ENCODE results near the gene GRIA3. TPM values are rescaled to one million over a fixed set of nuclear protein-coding genes. Genes with fewer than 3 reads are reported as not detected.

The GRIA3 gene
- total and polyA plus RNA-seq, 7 donors: 0.07 to 3.0 (median 0.82) TPM; not detected in 2

- H3K27me3 ChIP-seq: no peaks in the 10 kb centered on the region
- H3K4me1 ChIP-seq: no peaks in the 10 kb centered on the region
- H3K27ac ChIP-seq: no peak overlapping the region
- H3K36me3 ChIP-seq: no peaks in the 10 kb centered on the region
- TF ChIP-seq POLR2AphosphoS5 (IDR thresholded peaks at IDR 0.05): no peak
- TF ChIP-seq EP300 (IDR thresholded peaks at IDR 0.05): no peak
- no peak for TF ChIP-seq CTCF (IDR thresholded peaks at IDR 0.05)
- no peak for TF ChIP-seq POLR2A (IDR thresholded peaks at IDR 0.05)
- no peaks in the 10 kb centered on the region for H3K9me3 ChIP-seq
- no peak for DNase-seq
- intact Hi-C loops (cut with DNase I): no loop called here
- no peak overlapping the region for H3K4me3 ChIP-seq
These were observed 146.3 kb downstream of the GRIA3 start for GRCh38 chrX:123330229-123330942.

GRCh38 chrX:123331349-123331748 is 147.3 kb downstream of the GRIA3 start:
- H3K9me3 ChIP-seq: no peaks in the 10 kb centered on the region
- intact Hi-C loops (cut with DNase I): no loop called here
- H3K4me1 ChIP-seq: no peaks in the 10 kb centered on the region
- H3K27ac ChIP-seq: no peak overlapping the region
- no peaks in the 10 kb centered on the region for H3K36me3 ChIP-seq
- TF ChIP-seq CTCF (IDR thresholded peaks at IDR 0.05) (no peak), EP300 (IDR thresholded peaks at IDR 0.05) (no peak), POLR2AphosphoS5 (IDR thresholded peaks at IDR 0.05) (no peak), POLR2A (IDR thresholded peaks at IDR 0.05) (no peak)
- H3K27me3 ChIP-seq: no peaks in the 10 kb centered on the region
- no peak overlapping the region for H3K4me3 ChIP-seq
- no peak for DNase-seq

GRCh38 chrX:123331859-123332258 is 147.8 kb downstream of the GRIA3 start:
- Histone ChIP-seq H3K4me1 (no peaks in the 10 kb centered on the region), H3K36me3 (no peaks in the 10 kb centered on the region), H3K4me3 (no peak overlapping the region), H3K9me3 (no peaks in the 10 kb centered on the region), H3K27ac (no peak overlapping the region), H3K27me3 (no peaks in the 10 kb centered on the region)
- intact Hi-C loops (cut with DNase I): no loop called here
- 71 to 89% methylated on average over 1 of the region's 1 CpG for WGBS, 2 donors
- TF ChIP-seq CTCF (IDR thresholded peaks at IDR 0.05) (no peak), POLR2AphosphoS5 (IDR thresholded peaks at IDR 0.05) (no peak), EP300 (IDR thresholded peaks at IDR 0.05) (no peak), POLR2A (IDR thresholded peaks at IDR 0.05) (no peak)
- DNase-seq: no peak

- 88 to 91% methylated on average over 1 of the region's 1 CpG for WGBS, 2 donors
- H3K27me3 ChIP-seq: no peaks in the 10 kb centered on the region
- TF ChIP-seq POLR2AphosphoS5 (IDR thresholded peaks at IDR 0.05) (no peak), EP300 (IDR thresholded peaks at IDR 0.05) (no peak), POLR2A (IDR thresholded peaks at IDR 0.05) (no peak), CTCF (IDR thresholded peaks at IDR 0.05) (no peak)
- no peaks in the 10 kb centered on the region for H3K4me1 ChIP-seq
- intact Hi-C loops (cut with DNase I): no loop called here
- no peaks in the 10 kb centered on the region for H3K36me3 ChIP-seq
- DNase-seq: no peak
- H3K27ac ChIP-seq: no peak overlapping the region
- H3K9me3 ChIP-seq: no peaks in the 10 kb centered on the region
- H3K4me3 ChIP-seq: no peak overlapping the region
These were observed 152.6 kb downstream of the GRIA3 start for GRCh38 chrX:123336666-123337065.

Measured in sigmoid colon (tissue), 7 donors.